ENCODE data around the gene RAB3C.

- TF ChIP-seq CTCF (IDR thresholded peaks at IDR 0.05) = no peak
- no peak for TF ChIP-seq POLR2A (IDR thresholded peaks at IDR 0.05)
Measured at GRCh38 chr5:58890265-58890664, 307.4 kb downstream of the RAB3C start.

Data from body of pancreas (tissue), 4 donors.